ENCODE data around the gene FCMR. TPM values are rescaled to one million over a fixed set of nuclear protein-coding genes. Genes with fewer than 3 reads are reported as not detected.

Gene FCMR
- total and polyA plus RNA-seq, 10 of the 15 experiments (the other 5 are each of a cell fraction or from before 2014, with no cell fraction given) = 79.7 to 245 (median 123) TPM

- TF ChIP-seq E4F1 (IDR thresholded peaks at IDR 0.05; ENCODE audit: borderline replicate concordance, partially characterized antibody) (no peak), RB1 (IDR thresholded peaks at IDR 0.05; ENCODE audit: borderline replicate concordance) (peak; percentile 29; the same call in 1 of the 2 replicates), NR2F1 (conservative IDR thresholded peaks at IDR 0.05) (peak; percentile 87), PML (IDR thresholded peaks at IDR 0.05; ENCODE audit: low read length) (no peak), ZBED1 (IDR thresholded peaks at IDR 0.05; ENCODE audit: borderline replicate concordance) (no peak), SMAD5 (IDR thresholded peaks at IDR 0.05; ENCODE audit: low read depth) (0 out of 2 replicates have a peak, but pooled peaks have one; percentile 8), BCLAF1 (IDR thresholded peaks at IDR 0.05) (no peak), RELB (IDR thresholded peaks at IDR 0.05; ENCODE audit: low read depth) (peak; percentile 85), RAD51 (IDR thresholded peaks at IDR 0.05) (peak; percentile 87), ZBTB33 (IDR thresholded peaks at IDR 0.05) (no peak), SREBF1 (IDR thresholded peaks at IDR 0.05; ENCODE audit: low read length) (no peak), TBL1XR1 (IDR thresholded peaks at IDR 0.05; ENCODE audit: low read depth, low read length) (no peak), IKZF2 (IDR thresholded peaks at IDR 0.05) (peak; percentile 79 to 84), REST (IDR thresholded peaks at IDR 0.05; ENCODE audit: low read depth, low read length) (no peak), YBX1 (IDR thresholded peaks at IDR 0.05) (no peak), ATF3 (IDR thresholded peaks at IDR 0.05; ENCODE audit: borderline replicate concordance, extremely low read depth, low read depth, low read length) (no peak)
These were observed 3.5 kb upstream of the FCMR start (continued) for GRCh38 chr1:206925106-206925736.

All from GM12878 (cell line).